ENCODE results near the gene OBP2A.

DNA sequence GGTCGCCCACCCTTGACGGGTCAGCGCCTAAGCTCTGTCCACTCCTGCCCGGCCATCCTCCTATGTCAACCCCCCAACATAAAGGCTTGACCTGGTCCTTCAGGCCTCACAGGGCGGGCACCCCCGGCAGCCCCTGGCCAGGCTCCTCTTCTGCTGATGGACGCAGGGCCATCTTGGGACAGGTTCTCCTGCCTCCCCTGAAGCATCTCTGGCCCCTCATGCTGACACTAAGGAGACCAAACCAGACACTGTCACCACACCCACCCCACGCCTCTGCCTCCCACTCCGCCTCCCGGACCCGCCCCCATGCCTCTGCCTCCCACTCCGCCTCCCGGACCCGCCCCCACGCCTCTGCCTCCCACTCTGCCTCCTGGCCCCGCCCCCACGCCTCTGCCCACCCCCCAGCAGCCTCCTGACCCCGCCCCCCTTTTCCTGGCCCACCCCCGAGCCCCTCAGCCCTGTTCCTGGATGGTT, 6.8 kb downstream of the OBP2A start:
- TF ChIP-seq CTCF (IDR thresholded peaks at IDR 0.05; ENCODE audit: low read depth, low read length) (no peak), EZH2phosphoT487 (IDR thresholded peaks at IDR 0.05; ENCODE audit: low read depth) (no peak)

All from OCI-LY3 (cell line).